ENCODE results near the gene SNAP23.

- TF ChIP-seq CTCF (IDR thresholded peaks at IDR 0.05; ENCODE audit: low read length) (no peak), EZH2 (IDR thresholded peaks at IDR 0.05; ENCODE audit: borderline replicate concordance, low read length) (no peak)
These were observed 80.0 kb downstream of the SNAP23 start, which contains the start of gene STARD9 for GRCh38 chr15:42575188-42576039.
